H9 (cell line): Measurements from ENCODE around the gene DAB2IP. TPM values are rescaled to one million over a fixed set of nuclear protein-coding genes. Genes with fewer than 3 reads are reported as not detected.

Experiments
- DNase-seq: peaks from one replicate; pipeline ENCODE4 v3.0.0-alpha.2; 2017
- H2AFZ ChIP-seq: one replicate; pipeline ENCODE4 v1.6.1; 2013; ENCODE audit warnings: mild to moderate bottlenecking, low read length, control low read depth, moderate library complexity
- H2AK5ac ChIP-seq: 2 replicates; pipeline ENCODE4 v1.6.1; 2013; ENCODE audit warnings: low read length, control low read depth, mixed read lengths; ENCODE audit not compliant: insufficient read length
- H2BK120ac ChIP-seq: one replicate; pipeline ENCODE4 v1.6.1; 2013; ENCODE audit warnings: low read depth, mild to moderate bottlenecking, low read length, control low read depth, inconsistent platforms; ENCODE audit not compliant: poor library complexity, severe bottlenecking
- H2BK12ac ChIP-seq: 2 replicates; pipeline ENCODE4 v1.6.1; 2013; ENCODE audit warnings: low read length, control low read depth, mixed read lengths, low read depth; ENCODE audit not compliant: insufficient read length
- H2BK15ac ChIP-seq: 2 replicates; pipeline ENCODE4 v1.6.1; 2013; ENCODE audit warnings: low read depth, low read length, control low read depth
- H2BK20ac ChIP-seq: one replicate; pipeline ENCODE4 v1.6.1; 2013; ENCODE audit warnings: low read depth, mild to moderate bottlenecking, low read length, control low read depth, inconsistent platforms; ENCODE audit not compliant: poor library complexity, severe bottlenecking
- H2BK5ac ChIP-seq: 2 replicates; pipeline ENCODE4 v1.6.1; 2013; ENCODE audit warnings: low read length, control low read depth, mixed read lengths; ENCODE audit not compliant: insufficient read length
- H3K14ac ChIP-seq: 2 replicates; pipeline ENCODE4 v1.6.1; 2013; ENCODE audit warnings: low read length, control low read depth; ENCODE audit not compliant: insufficient read depth
- H3K18ac ChIP-seq: 2 replicates; pipeline ENCODE4 v1.6.1; 2013; ENCODE audit warnings: low read depth, mild to moderate bottlenecking, mixed read lengths, low read length, control low read depth; ENCODE audit not compliant: insufficient read length
- H3K23ac ChIP-seq: 2 replicates; pipeline ENCODE4 v1.6.1; 2013; ENCODE audit warnings: low read length, control low read depth, mixed read lengths, low read depth; ENCODE audit not compliant: insufficient read length
- H3K23me2 ChIP-seq: 2 replicates; pipeline ENCODE4 v1.6.1; 2013; ENCODE audit warnings: low read depth, mild to moderate bottlenecking, mixed read lengths, low read length, control low read depth; ENCODE audit not compliant: insufficient read length, poor library complexity, severe bottlenecking
- H3K27ac ChIP-seq: 2 replicates; pipeline ENCODE4 v1.5.1; 2013; ENCODE audit warnings: low read length, control low read depth, mixed read lengths, low read depth; ENCODE audit not compliant: insufficient read length
- H3K27me3 ChIP-seq: 2 replicates; pipeline ENCODE4 v1.6.1; 2013; ENCODE audit warnings: low read length, control low read depth, inconsistent platforms; ENCODE audit not compliant: insufficient read depth
- H3K4ac ChIP-seq: 2 replicates; pipeline ENCODE4 v1.6.1; 2013; ENCODE audit warnings: low read depth, mild to moderate bottlenecking, control low read depth, inconsistent platforms, low read length, moderate library complexity
- H3K4me1 ChIP-seq: 2 replicates; pipeline ENCODE4 v1.6.1; 2013; ENCODE audit warnings: low read length, control low read depth, inconsistent platforms; ENCODE audit not compliant: insufficient read depth
- H3K4me2 ChIP-seq: 2 replicates; pipeline ENCODE4 v1.6.1; 2013; ENCODE audit warnings: low read length, control low read depth, mixed read lengths; ENCODE audit not compliant: insufficient read length, insufficient read depth
- H3K56ac ChIP-seq: 2 replicates; pipeline ENCODE4 v1.6.1; 2013; ENCODE audit warnings: low read depth, mild to moderate bottlenecking, mixed read lengths, low read length, control low read depth; ENCODE audit not compliant: insufficient read length
- H3K79me1 ChIP-seq: 2 replicates; pipeline ENCODE4 v1.6.1; 2013; ENCODE audit warnings: low read depth, mild to moderate bottlenecking, moderate library complexity, low read length, control low read depth, inconsistent platforms; ENCODE audit not compliant: insufficient read depth, poor library complexity, severe bottlenecking
- H3K79me2 ChIP-seq: 2 replicates; pipeline ENCODE4 v1.6.1; 2013; ENCODE audit warnings: low read length, control low read depth, inconsistent platforms; ENCODE audit not compliant: insufficient read depth
- H3K9ac ChIP-seq: 2 replicates; pipeline ENCODE4 v1.6.1; 2013; ENCODE audit warnings: low read length, control low read depth, mixed read lengths; ENCODE audit not compliant: insufficient read length; ENCODE audit errors: extremely low read depth
- H3K9me3 ChIP-seq: one replicate; pipeline ENCODE4 v1.6.1; 2013; ENCODE audit warnings: low read depth, low read length, inconsistent platforms; ENCODE audit not compliant: control insufficient read depth
- H3T11ph ChIP-seq: one replicate; pipeline ENCODE4 v1.6.1; 2013; ENCODE audit warnings: mild to moderate bottlenecking, low read length, control low read depth, inconsistent platforms
- H4K20me1 ChIP-seq: one replicate; pipeline ENCODE4 v1.6.1; 2013; ENCODE audit not compliant: control insufficient read depth, insufficient read length, insufficient read depth
- H4K5ac ChIP-seq: 2 replicates; pipeline ENCODE4 v1.6.1; 2013; ENCODE audit warnings: low read depth, mild to moderate bottlenecking, mixed read lengths, low read length, control low read depth; ENCODE audit not compliant: insufficient read length
- H4K8ac ChIP-seq: replicated peaks from 2 replicates; pipeline ENCODE4 v1.6.1; 2013; ENCODE audit warnings: low read length, control low read depth, mixed read lengths, low read depth; ENCODE audit not compliant: insufficient read length
- H4K91ac ChIP-seq: 2 replicates; pipeline ENCODE4 v1.6.1; 2013; ENCODE audit warnings: low read depth, mild to moderate bottlenecking, moderate library complexity, mixed read lengths, low read length, control low read depth; ENCODE audit not compliant: insufficient read length
- H3K27ac Mint-ChIP-seq, 3 experiments: 2 replicates in 2 of 3; 3 replicates in 1 of 3; pipeline ENCODE4 v1.8.0; 2020 to 2021; ENCODE audit warnings: mixed read lengths in 3 of 3, mild to moderate bottlenecking in 1 of 3, moderate library complexity in 1 of 3
- H3K27me3 Mint-ChIP-seq: 2 replicates; pipeline ENCODE4 v1.8.0; 2021; ENCODE audit warnings: low read depth, mild to moderate bottlenecking, moderate library complexity, mixed read lengths
- H3K36me3 Mint-ChIP-seq, 3 experiments: 2 replicates in 2 of 3; 3 replicates in 1 of 3; pipeline ENCODE4 v1.8.0; 2020 to 2021; ENCODE audit warnings: low read depth in 3 of 3, mixed read lengths in 3 of 3; ENCODE audit not compliant: insufficient read depth in 1 of 3
- H3K4me1 Mint-ChIP-seq, 2 experiments: 2 replicates each; pipeline ENCODE4 v1.8.0; 2020; ENCODE audit warnings: mixed read lengths in 2 of 2
- H3K4me3 Mint-ChIP-seq, 2 experiments: 2 replicates in 1 of 2; 3 replicates in 1 of 2; pipeline ENCODE4 v1.8.0; 2020 to 2021; ENCODE audit warnings: mild to moderate bottlenecking in 2 of 2, mixed read lengths in 2 of 2, moderate library complexity in 1 of 2
- H3K9me3 Mint-ChIP-seq, 2 experiments: 2 replicates in 1 of 2; 3 replicates in 1 of 2; pipeline ENCODE4 v1.8.0; 2020; ENCODE audit warnings: mild to moderate bottlenecking in 2 of 2, mixed read lengths in 2 of 2, moderate library complexity in 1 of 2
- CTCF ChIP-seq: fragments of 200-600 bp; sonication (generic); conservative IDR thresholded peaks from 3 replicates; pipeline ENCODE4 v1.8.0; 2021; ENCODE audit warnings: antibody characterized with exemption, mild to moderate bottlenecking
- WGBS: extraction: QIAGEN DNeasy Blood & Tissue Kit; methylation state at CpG from one replicate; pipeline ENCODE4 v1.1.7; 2013; ENCODE audit warnings: missing lambda C conversion rate, low lambda C conversion rate, mixed read lengths; ENCODE audit not compliant: insufficient read length; ENCODE audit errors: extremely low coverage; 5-methylcytosine and 5-hydroxymethylcytosine counted together
- total RNA-seq: library from RNA; stranded (reverse); gene quantifications from 2 replicates; pipeline ENCODE4 v1.2.1, GENCODE V29; 2021

Gene DAB2IP
- total RNA-seq, 1 experiment from 2014 or later = 22.6 TPM

- H3K14ac ChIP-seq = no peak overlapping the region
- no peak overlapping the region for H2BK20ac ChIP-seq
- TF ChIP-seq CTCF = no peak
- H3K23ac ChIP-seq = no peak overlapping the region
- no peak overlapping the region for H2BK15ac ChIP-seq
- H2AFZ ChIP-seq = no peak overlapping the region
- no CpG with 5 or more reads among the region's 5 CpGs for WGBS
- peaks cover 4% of the 10 kb centered on the region for H3K79me1 ChIP-seq
- no peaks in the 10 kb centered on the region for H3K4me1 ChIP-seq
- no peak overlapping the region for H3K4ac ChIP-seq
- no peak overlapping the region for H3K27ac Mint-ChIP-seq
- H3K18ac ChIP-seq = no peak overlapping the region
- no peak overlapping the region for H4K91ac ChIP-seq
- H2BK12ac ChIP-seq = no peak overlapping the region
- H2AK5ac ChIP-seq = no peak overlapping the region
- DNase-seq = no peak
- no peak overlapping the region for H3K56ac ChIP-seq
- no peak overlapping the region for H3T11ph ChIP-seq
- H3K4me1 Mint-ChIP-seq = peaks cover 7 to 20% of the 10 kb centered on the region in 2 experiments
- no peak overlapping the region for H3K9ac ChIP-seq
- H3K27me3 ChIP-seq = no peaks in the 10 kb centered on the region
- H3K36me3 Mint-ChIP-seq = peaks cover 0 to 4% (median 4%) of the 10 kb centered on the region in 3 experiments; a peak in 2 of 7 replicates
- H2BK5ac ChIP-seq = no peak overlapping the region
- no peak overlapping the region for H4K5ac ChIP-seq
- H3K4me2 ChIP-seq = no peak overlapping the region
- peaks cover 2% of the 10 kb centered on the region for H4K20me1 ChIP-seq
- no peak overlapping the region for H2BK120ac ChIP-seq
- no peaks in the 10 kb centered on the region for H3K27me3 Mint-ChIP-seq
- H3K9me3 ChIP-seq = no peaks in the 10 kb centered on the region
- no peaks in the 10 kb centered on the region; a peak in 1 of 5 replicates for H3K9me3 Mint-ChIP-seq
- no peak overlapping the region for H3K27ac ChIP-seq
- H3K79me2 ChIP-seq = peaks cover 4% of the 10 kb centered on the region; the same call in 1 of the 2 replicates
- no peak overlapping the region for H4K8ac ChIP-seq
- H3K23me2 ChIP-seq = no peaks in the 10 kb centered on the region
- no peak overlapping the region for H3K4me3 Mint-ChIP-seq
Measured at GRCh38 chr9:121711797-121712196, 60.4 kb downstream of the DAB2IP start.
